Type B pancreatic cell (in vitro differentiated cells): ENCODE measurements around the gene SNRNP40. TPM values are rescaled to one million over a fixed set of nuclear protein-coding genes. Genes with fewer than 3 reads are reported as not detected.

ENCODE experiments used
- DNase-seq: peaks from one replicate; pipeline ENCODE4 v3.0.0; 2021; ENCODE audit warnings: mixed read lengths; ENCODE audit not compliant: unreplicated experiment; ENCODE audit errors: extremely low spot score
- H3K27ac Mint-ChIP-seq: 2 replicates; pipeline ENCODE4 v1.8.0; 2021; ENCODE audit warnings: mild to moderate bottlenecking, mixed read lengths
- H3K27me3 Mint-ChIP-seq: 2 replicates; pipeline ENCODE4 v1.8.0; 2021; ENCODE audit warnings: mixed read lengths
- H3K36me3 Mint-ChIP-seq: 2 replicates; pipeline ENCODE4 v1.8.0; 2021; ENCODE audit warnings: mixed read lengths
- H3K4me1 Mint-ChIP-seq: one replicate; pipeline ENCODE4 v1.8.0; 2021; ENCODE audit warnings: mixed read lengths; ENCODE audit not compliant: unreplicated experiment
- H3K4me3 Mint-ChIP-seq: 2 replicates; pipeline ENCODE4 v1.8.0; 2021; ENCODE audit warnings: mild to moderate bottlenecking, mixed read lengths
- H3K9me3 Mint-ChIP-seq: 2 replicates; pipeline ENCODE4 v1.8.0; 2021; ENCODE audit warnings: mixed read lengths
- total RNA-seq: library from RNA; stranded (reverse); gene quantifications from 2 replicates; pipeline ENCODE4 v1.2.1, GENCODE V29; 2021; ENCODE audit warnings: low replicate concordance
- TF ChIP-seq, protein P1 (sequence below): fragments of 200-600 bp; sonication (generic); conservative IDR thresholded peaks from 2 replicates; pipeline ENCODE4 v1.5.0; 2021; ENCODE audit warnings: antibody characterized with exemption, mild to moderate bottlenecking

SNRNP40 gene
- total RNA-seq, 1 donor from 2014 or later = 79.9 TPM

DNA sequence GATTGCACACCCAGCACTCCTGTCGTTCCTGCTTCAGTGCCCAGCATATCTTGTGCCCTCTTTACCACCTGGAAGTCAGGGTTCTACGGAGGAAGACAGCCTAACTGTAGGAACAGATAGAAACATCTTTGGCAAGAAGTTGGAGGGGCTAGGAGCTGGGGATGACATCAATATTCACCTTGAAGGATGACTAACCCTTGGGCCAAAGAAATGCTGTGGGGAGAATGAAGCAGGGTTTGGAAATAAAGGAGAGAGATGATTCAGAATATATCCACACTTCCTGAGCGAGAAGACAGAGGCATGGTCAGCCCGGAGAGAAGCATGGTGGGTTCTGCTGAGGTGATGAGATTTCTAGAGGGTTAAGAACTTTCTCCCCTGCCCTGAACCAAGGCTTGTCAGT is 52.3 kb downstream of the SNRNP40 start:
- Mint-ChIP-seq H3K27ac (no peak overlapping the region), H3K9me3 (no peaks in the 10 kb centered on the region), H3K4me3 (no peak overlapping the region), H3K27me3 (peaks cover 28% of the 10 kb centered on the region), H3K36me3 (no peaks in the 10 kb centered on the region), H3K4me1 (peaks cover 19% of the 10 kb centered on the region)
- DNase-seq = no peak
- TF ChIP-seq, protein P1, sequence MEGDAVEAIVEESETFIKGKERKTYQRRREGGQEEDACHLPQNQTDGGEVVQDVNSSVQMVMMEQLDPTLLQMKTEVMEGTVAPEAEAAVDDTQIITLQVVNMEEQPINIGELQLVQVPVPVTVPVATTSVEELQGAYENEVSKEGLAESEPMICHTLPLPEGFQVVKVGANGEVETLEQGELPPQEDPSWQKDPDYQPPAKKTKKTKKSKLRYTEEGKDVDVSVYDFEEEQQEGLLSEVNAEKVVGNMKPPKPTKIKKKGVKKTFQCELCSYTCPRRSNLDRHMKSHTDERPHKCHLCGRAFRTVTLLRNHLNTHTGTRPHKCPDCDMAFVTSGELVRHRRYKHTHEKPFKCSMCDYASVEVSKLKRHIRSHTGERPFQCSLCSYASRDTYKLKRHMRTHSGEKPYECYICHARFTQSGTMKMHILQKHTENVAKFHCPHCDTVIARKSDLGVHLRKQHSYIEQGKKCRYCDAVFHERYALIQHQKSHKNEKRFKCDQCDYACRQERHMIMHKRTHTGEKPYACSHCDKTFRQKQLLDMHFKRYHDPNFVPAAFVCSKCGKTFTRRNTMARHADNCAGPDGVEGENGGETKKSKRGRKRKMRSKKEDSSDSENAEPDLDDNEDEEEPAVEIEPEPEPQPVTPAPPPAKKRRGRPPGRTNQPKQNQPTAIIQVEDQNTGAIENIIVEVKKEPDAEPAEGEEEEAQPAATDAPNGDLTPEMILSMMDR = no peak

DNA sequence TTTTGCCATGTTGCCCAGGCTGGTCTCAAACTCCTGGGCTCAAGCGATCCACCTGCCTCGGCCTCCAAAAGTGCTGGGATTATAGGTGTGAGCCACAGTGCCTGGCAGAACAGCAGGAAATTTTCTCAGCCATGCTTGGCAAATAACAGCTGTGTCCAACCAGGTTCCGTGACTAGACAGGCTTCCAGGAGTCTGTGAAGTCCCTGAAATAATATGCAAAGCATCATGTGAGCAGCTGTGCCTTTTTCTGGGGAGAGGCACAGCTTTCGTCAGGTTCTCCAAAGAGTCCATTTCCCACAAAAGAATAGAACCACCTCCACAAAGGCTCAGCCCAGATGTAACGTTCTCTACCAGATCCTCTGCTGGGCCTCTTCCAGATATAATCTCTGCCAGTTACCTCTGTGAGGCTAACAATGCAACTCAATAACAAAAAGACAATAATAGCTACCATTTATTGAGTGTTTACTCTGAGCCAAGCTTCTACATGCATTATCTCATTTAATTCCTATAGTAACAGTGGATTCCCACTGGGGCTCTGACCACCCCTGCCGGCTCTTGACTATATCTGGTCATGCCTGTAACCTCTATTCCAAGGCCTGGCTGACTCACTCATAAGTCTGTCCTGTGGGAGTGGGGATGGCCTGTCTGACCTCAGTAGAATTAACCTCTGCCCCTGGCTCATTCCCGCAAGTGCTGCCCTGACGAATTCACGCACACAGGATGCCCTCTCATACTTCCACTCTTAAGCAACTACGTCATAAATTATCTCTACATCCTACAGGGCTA is 52.9 kb downstream of the SNRNP40 start:
- H3K36me3 Mint-ChIP-seq = no peaks in the 10 kb centered on the region
- TF ChIP-seq, protein P1 = no peak
- H3K27me3 Mint-ChIP-seq = peaks cover 33% of the 10 kb centered on the region
- H3K27ac Mint-ChIP-seq = no peak overlapping the region
- peaks cover 22% of the 10 kb centered on the region for H3K4me1 Mint-ChIP-seq
- DNase-seq = no peak
- H3K9me3 Mint-ChIP-seq = no peaks in the 10 kb centered on the region
- H3K4me3 Mint-ChIP-seq = no peak overlapping the region

DNA sequence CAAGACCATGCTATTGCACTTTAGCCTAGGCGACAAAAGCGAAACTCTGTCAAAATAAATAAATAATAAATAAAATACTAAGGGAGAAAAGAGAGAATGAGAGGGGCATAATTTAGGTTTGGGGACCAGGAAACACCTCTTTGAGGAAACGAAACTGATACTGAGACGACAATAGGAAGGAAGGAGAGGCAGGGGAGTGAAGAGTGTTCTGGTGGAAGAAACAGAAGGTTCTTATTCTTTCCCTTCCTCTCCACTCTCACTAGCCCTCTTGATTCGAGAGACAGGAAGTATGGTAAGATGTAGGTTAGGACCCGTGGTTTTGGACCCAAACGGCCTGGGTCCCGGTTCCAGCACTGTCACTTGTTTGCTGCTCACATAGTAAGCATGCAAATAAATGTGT is 55.3 kb downstream of the SNRNP40 start:
- H3K4me3 Mint-ChIP-seq = no peak overlapping the region
- H3K36me3 Mint-ChIP-seq = no peaks in the 10 kb centered on the region
- no peaks in the 10 kb centered on the region for H3K9me3 Mint-ChIP-seq
- peaks cover 20% of the 10 kb centered on the region for H3K4me1 Mint-ChIP-seq
- no peak for DNase-seq
- TF ChIP-seq, protein P1 = no peak
- no peak overlapping the region for H3K27ac Mint-ChIP-seq
- H3K27me3 Mint-ChIP-seq = peaks cover 51% of the 10 kb centered on the region

DNA sequence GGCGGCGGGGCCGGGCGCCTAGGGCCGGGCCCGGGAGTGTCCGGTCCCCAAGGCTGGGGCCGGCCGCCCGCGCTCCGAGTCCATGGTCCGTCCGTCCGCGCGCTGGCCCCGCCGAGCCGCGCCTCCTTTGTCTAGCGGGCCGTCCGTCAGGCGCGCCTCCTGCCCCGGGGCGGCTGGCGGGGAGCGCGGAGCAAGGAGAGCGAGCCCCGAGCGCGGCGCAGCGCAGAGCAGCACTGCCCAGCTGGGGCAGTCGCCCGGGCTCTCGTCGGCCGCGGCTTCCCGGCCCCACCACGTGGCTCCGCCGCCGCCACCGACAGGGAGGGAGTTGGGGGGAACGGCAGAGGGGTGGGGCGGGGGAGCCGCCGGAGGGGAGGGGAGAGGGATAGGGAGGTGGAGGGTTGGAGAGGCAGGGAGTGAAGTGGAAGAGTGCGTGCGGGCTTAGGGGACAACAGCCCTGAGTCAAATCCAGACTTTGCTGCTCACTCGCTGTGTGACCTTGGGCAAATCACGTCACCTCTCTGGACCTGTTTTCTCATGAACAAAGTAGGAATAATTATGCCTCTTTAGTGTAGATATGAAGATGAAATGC is 56.8 kb downstream of the SNRNP40 start, which contains the start of gene NKAIN1:
Gene NKAIN1 (minus strand): TSS at position 235 of the 589 bp plus-strand sequence. CDS start 340 bp downstream, outside the sequence.
- no peaks in the 10 kb centered on the region for H3K9me3 Mint-ChIP-seq
- H3K36me3 Mint-ChIP-seq = no peaks in the 10 kb centered on the region
- peak within 1 kb of the TSS; percentile 89 for H3K4me3 Mint-ChIP-seq
- TF ChIP-seq, protein P1 = no peak
- H3K27me3 Mint-ChIP-seq = peaks cover 58% of the 10 kb centered on the region
- H3K27ac Mint-ChIP-seq = peak within 1 kb of the TSS; percentile 65
- DNase-seq = peak; percentile 78
- peaks cover 22% of the 10 kb centered on the region for H3K4me1 Mint-ChIP-seq

DNA sequence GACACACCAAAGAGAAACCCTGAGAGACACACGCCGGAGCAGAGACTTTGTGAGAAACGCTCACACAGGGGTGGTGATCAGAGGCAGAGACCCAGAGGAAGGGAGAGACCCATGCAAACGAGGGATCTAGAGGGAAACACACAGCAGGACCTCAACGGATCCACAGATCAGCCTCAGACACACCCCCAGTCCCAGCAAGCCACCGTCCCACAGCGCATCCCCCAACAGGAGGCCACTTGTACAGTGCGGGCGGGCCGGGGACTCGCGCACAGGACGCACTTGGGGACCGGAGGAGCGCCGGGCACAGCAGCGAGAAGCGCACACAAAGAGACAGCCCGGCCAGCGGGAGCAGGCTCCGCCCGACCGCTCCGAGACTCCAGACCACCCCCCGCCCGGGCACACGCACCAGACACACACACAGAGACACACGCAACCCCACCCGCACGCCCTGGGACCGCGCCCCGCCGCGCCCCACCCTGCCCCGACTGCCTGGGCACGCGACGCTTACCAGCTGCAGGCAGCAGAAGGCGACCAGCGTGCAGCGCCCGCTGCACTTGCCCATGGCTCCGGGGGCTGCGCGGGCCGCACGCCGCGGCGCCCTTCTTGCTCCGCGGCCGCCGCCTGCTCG is 57.5 kb downstream of the SNRNP40 start:
- no peaks in the 10 kb centered on the region for H3K9me3 Mint-ChIP-seq
- H3K27ac Mint-ChIP-seq = peak overlapping the region; percentile 65
- no peaks in the 10 kb centered on the region for H3K36me3 Mint-ChIP-seq
- TF ChIP-seq, protein P1 = no peak
- H3K4me3 Mint-ChIP-seq = peak overlapping the region; percentile 89
- H3K4me1 Mint-ChIP-seq = peaks cover 24% of the 10 kb centered on the region
- H3K27me3 Mint-ChIP-seq = peaks cover 60% of the 10 kb centered on the region
- DNase-seq = no peak
